GM19467 (cell line): ENCODE measurements around the gene RAB26.
"Not testable (repeated sequence)": the region's sequence is repeated elsewhere in the genome, so short reads cannot be mapped to it uniquely, and the experiment has no call there.

Experiments used
- ATAC-seq: cut with Tn5 transposase; IDR thresholded peaks from one replicate; pipeline ENCODE4 v1.9.1; 2021; ENCODE audit warnings: mild to moderate bottlenecking, moderate library complexity; ENCODE audit not compliant: unreplicated experiment

The RAB26 gene

GRCh38 chr16:2147981-2148671 is at the start of gene RAB26:
TSS of gene RAB26 (plus strand) at chr16:2148625. CDS start at chr16:2148784, 159 bp downstream.
- no peak for ATAC-seq

- ATAC-seq, result not testable (repeated sequence)
Observed at GRCh38 chr16:2101581-2101980, 46.8 kb upstream of the RAB26 start.

- no peak for ATAC-seq
Observed at GRCh38 chr16:2102471-2102870, 46.0 kb upstream of the RAB26 start.

- ATAC-seq, result not testable (repeated sequence)
Observed at GRCh38 chr16:2104464-2104863, 44.0 kb upstream of the RAB26 start.

GRCh38 chr16:2105291-2105690 is 43.1 kb upstream of the RAB26 start:
- not testable (repeated sequence) for ATAC-seq

- not testable (repeated sequence) for ATAC-seq
Observed at GRCh38 chr16:2105769-2106168, 42.7 kb upstream of the RAB26 start.

- ATAC-seq, result not testable (repeated sequence)
Observed at GRCh38 chr16:2106211-2106610, 42.2 kb upstream of the RAB26 start.

GRCh38 chr16:2107121-2107790 is 41.2 kb upstream of the RAB26 start:
- ATAC-seq, result not testable (repeated sequence)

GRCh38 chr16:2107791-2108125 is 40.7 kb upstream of the RAB26 start:
- not testable (repeated sequence) for ATAC-seq

GRCh38 chr16:2108446-2109270 is 39.8 kb upstream of the RAB26 start:
- not testable (repeated sequence) for ATAC-seq

- not testable (repeated sequence) for ATAC-seq
Observed at GRCh38 chr16:2109271-2109580, 39.2 kb upstream of the RAB26 start.

- ATAC-seq, result not testable (repeated sequence)
Observed at GRCh38 chr16:2109872-2110271, 38.6 kb upstream of the RAB26 start.

GRCh38 chr16:2110332-2111008 is 38.0 kb upstream of the RAB26 start:
- ATAC-seq, result not testable (repeated sequence)

GRCh38 chr16:2111009-2111353 is 37.4 kb upstream of the RAB26 start:
- ATAC-seq, result not testable (repeated sequence)

- not testable (repeated sequence) for ATAC-seq
Observed at GRCh38 chr16:2111412-2112335, 36.8 kb upstream of the RAB26 start.

GRCh38 chr16:2112539-2113106 is 35.8 kb upstream of the RAB26 start:
- ATAC-seq, result not testable (repeated sequence)

GRCh38 chr16:2114225-2114624 is 34.2 kb upstream of the RAB26 start:
- ATAC-seq, result not testable (repeated sequence)

GRCh38 chr16:2114885-2115590 is 33.4 kb upstream of the RAB26 start:
- not testable (repeated sequence) for ATAC-seq

GRCh38 chr16:2115591-2115973 is 32.8 kb upstream of the RAB26 start:
- ATAC-seq, result no peak
